HS-5 (cell line): ENCODE results near the gene SH3TC2.

Experiments used
- DNase-seq: peaks from one replicate; pipeline ENCODE4 v3.0.0-alpha.2; 2012; ENCODE audit warnings: low read depth

Gene SH3TC2

GRCh38 chr5:148970228-148970627, 92.6 kb downstream of the SH3TC2 start:
- DNase-seq: no peak

GRCh38 chr5:148969291-148969690, 93.6 kb downstream of the SH3TC2 start:
- no peak for DNase-seq

GRCh38 chr5:148968311-148968710, 94.6 kb downstream of the SH3TC2 start:
- DNase-seq: no peak

GRCh38 chr5:148967783-148968182, 95.1 kb downstream of the SH3TC2 start:
- DNase-seq: no peak

DNA sequence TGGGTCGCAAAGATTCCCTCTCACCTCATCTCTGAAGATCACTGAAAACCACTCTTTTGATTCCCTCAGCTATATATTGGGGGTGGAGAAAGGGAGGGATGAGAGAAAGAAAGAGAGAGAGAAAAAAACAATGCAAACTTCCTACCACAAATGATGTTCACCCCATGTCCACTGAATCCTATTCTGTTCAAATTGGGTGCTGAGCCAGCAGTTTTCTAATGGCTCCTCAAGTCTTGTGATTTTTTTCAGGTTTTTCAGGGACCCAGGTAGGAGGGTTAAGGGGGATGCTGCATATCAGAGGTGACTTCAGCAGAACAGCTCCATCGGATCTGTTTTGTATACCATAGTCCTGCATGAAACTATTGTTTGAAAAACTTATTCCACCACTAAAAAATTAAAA, 95.9 kb downstream of the SH3TC2 start:
- DNase-seq: no peak

GRCh38 chr5:148966348-148966747, 96.5 kb downstream of the SH3TC2 start:
- no peak for DNase-seq

- DNase-seq: peak; percentile 98
Observed at GRCh38 chr5:148965511-148966265, 97.2 kb downstream of the SH3TC2 start.

DNA sequence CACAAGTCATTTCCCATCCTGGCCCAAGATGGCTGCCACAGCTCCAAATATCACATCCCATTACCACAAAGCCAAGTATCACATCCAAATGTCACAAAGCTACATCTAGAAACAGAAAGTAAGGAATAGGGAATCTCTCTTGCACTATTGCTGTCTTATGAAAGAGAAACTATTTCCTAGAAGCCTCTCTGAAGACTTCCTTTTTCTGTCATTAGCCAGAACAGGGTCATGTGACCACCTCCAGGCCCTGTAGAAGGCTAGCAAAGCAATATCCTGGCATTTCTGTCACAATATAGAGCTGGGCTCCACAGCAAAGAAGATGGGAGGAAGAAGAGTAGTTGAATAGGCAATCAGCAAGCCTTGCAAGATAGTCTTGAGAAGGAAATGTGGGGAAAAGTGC, 99.2 kb downstream of the SH3TC2 start:
- DNase-seq: no peak

DNA sequence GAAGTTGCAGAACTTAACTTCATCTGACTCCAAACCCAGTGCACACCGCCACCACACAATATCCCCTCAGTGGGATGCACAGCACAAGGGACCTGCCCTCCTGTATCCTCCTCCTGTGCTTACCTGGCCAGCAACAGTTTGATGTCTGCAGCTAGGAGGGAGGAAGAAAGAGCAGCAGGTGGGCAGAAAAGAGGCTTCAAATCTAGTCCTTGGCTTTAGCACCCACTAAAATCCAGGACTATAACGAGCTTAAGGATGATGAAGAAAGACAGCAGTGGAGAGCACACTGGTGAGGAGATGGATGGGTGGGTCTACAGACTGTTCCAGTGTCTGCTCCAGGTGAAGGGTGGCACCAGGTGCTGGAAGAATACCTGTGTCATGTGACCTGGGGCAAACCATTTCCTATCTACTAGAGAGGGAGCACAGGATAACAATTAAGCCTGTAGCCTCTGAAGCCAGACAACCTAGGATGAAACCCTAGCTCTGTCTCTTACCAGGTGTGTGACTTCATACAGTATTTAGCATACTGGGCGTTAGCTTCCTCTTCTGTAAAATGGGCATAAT, 100.0 kb downstream of the SH3TC2 start:
- DNase-seq: no peak

DNA sequence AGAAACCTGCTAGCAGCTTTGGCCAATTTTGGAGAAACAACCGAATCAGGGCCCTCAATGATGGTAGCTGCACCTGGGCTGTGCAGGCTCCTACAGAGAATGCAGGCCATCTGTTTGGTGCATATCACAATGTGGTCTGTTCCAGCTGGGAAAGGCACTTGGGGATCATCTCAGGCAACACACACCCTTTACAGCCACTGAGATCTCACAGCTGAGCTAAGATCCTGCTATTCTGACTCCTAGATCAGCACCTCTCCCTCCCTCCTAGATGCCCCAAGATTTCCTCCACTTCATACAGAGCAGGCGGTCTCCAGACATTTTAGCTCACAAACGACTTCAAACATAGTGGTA, 100.7 kb downstream of the SH3TC2 start:
- no peak for DNase-seq

GRCh38 chr5:148961261-148962199, 101.3 kb downstream of the SH3TC2 start:
- DNase-seq: no peak

- DNase-seq: no peak
Observed at GRCh38 chr5:148960070-148960769, 102.6 kb downstream of the SH3TC2 start.

GRCh38 chr5:148957591-148958202, 105.2 kb downstream of the SH3TC2 start:
- no peak for DNase-seq

DNA sequence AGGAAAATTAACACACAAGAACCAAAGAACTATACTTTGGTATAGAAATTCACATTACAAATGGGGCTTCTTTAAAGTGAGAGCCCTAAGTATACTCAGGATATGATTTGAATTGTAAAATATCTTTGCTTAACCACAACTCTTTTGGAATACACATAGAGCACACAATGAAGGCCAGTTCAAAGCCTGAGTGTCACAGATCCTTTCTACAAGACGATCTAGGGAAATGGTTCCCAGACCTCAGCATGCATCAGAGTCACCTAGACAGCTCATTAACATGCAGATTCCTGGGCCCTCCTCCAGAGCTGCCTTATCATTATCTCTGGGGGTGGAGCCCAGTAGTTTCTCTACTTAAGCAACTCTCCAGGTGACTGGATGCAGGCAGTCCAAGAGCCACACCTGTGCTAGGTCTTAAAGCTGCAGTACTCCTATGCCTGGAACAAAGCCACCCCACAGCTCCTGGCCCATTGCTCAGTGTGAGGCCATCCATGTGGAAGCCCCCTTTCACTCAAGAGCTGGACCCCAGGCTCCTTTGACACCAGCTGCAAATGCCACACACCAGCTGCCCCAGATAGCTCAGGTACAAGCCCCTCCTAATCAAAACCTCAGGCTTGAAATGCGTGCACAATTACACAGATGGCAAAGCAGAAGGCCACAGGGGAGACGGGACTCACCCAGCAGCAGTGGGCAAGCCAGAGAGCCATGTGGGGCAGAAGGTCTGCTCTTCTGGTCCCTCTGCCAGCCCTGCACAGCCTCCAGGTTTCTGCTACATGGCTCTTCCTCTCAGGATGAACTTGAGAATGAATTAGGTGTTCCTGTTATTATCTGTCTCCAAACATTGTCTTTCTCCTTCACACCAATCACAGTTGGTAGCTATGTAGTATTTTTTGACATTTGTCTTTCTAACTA, 106.1 kb downstream of the SH3TC2 start:
- DNase-seq: no peak
